ENCODE results near the gene PAMR1. TPM values are rescaled to one million over a fixed set of nuclear protein-coding genes. Genes with fewer than 3 reads are reported as not detected.

PAMR1 gene
- total RNA-seq, 1 experiment from 2014 or later: 17.9 TPM

DNA sequence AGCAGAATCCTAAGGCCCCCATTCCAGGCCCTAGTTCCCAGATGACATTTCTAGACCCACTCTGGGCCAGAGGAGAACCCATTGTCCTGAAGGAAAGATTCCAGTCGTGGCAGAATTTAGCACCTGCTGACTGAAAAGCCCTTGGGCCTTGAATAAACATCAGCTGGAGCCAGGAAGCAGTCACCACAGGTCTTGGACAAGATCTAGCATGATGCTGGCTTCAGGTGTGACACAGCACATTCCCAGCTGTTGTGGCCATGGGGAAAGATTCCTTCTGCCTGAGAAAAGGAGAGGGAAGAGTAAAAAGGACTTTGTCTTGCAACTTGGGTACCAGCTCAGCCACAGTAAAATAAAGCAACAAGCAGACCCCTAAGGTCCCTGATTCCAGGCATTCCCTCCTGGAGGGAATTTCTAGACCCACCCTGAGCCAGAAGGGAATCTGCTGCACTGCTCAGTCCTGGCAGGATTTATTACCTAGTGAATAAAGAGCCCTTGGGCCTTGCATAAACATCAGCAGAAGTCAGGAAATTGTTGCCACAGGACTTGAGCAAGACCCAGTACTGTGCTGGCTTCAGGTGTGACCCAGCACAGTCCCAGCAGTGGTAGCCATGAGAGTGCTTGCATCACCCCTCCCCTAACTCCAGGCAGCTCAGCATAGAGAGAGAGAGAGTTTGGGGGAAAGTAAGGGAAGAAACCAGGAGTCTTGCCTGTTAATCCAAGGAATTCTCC lies 42.5 kb upstream of the PAMR1 start:
- H3K4me1 Mint-ChIP-seq (ENCODE audit: low read depth, unreplicated experiment): no peaks in the 10 kb centered on the region
- TF ChIP-seq, protein P1, sequence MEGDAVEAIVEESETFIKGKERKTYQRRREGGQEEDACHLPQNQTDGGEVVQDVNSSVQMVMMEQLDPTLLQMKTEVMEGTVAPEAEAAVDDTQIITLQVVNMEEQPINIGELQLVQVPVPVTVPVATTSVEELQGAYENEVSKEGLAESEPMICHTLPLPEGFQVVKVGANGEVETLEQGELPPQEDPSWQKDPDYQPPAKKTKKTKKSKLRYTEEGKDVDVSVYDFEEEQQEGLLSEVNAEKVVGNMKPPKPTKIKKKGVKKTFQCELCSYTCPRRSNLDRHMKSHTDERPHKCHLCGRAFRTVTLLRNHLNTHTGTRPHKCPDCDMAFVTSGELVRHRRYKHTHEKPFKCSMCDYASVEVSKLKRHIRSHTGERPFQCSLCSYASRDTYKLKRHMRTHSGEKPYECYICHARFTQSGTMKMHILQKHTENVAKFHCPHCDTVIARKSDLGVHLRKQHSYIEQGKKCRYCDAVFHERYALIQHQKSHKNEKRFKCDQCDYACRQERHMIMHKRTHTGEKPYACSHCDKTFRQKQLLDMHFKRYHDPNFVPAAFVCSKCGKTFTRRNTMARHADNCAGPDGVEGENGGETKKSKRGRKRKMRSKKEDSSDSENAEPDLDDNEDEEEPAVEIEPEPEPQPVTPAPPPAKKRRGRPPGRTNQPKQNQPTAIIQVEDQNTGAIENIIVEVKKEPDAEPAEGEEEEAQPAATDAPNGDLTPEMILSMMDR (IDR thresholded peaks at IDR 0.05; ENCODE audit: insufficient read depth in 1 of 2, low read depth in 1 of 2, low read length in 1 of 2, severe bottlenecking in 1 of 2, unreplicated experiment in 1 of 2): no peak
- peaks cover 22% of the 10 kb centered on the region for H3K9me3 Mint-ChIP-seq (ENCODE audit: unreplicated experiment)
- no peaks in the 10 kb centered on the region for H3K4me1 ChIP-seq
- no peak overlapping the region for H3K4me3 Mint-ChIP-seq (ENCODE audit: unreplicated experiment)
- ChIA-PET CTCF (no interaction called here), POLR2A (no interaction called here)
- no peaks in the 10 kb centered on the region for H3K36me3 Mint-ChIP-seq (ENCODE audit: insufficient read depth, unreplicated experiment)
- DNase-seq: peak; percentile 15 to 51
- no peaks in the 10 kb centered on the region for H3K9me3 ChIP-seq
- H3K27me3 ChIP-seq (replicated peaks; ENCODE audit: control insufficient read depth, insufficient read depth, low read length): no peaks in the 10 kb centered on the region
- H3K36me3 ChIP-seq (ENCODE audit: control insufficient read depth, insufficient read depth, low read length): no peaks in the 10 kb centered on the region
- intact Hi-C loops (cut with micrococcal nuclease; ENCODE audit: unreplicated experiment): no loop called here
- peaks cover 5% of the 10 kb centered on the region for H3K27me3 Mint-ChIP-seq (ENCODE audit: insufficient read depth, unreplicated experiment)
- no peak overlapping the region for H3K4me3 ChIP-seq (ENCODE audit: low read depth, low read length)
- H3K27ac Mint-ChIP-seq (ENCODE audit: unreplicated experiment): no peak overlapping the region
- no TSS peak for BruUV-seq (replicated peaks)

DNA sequence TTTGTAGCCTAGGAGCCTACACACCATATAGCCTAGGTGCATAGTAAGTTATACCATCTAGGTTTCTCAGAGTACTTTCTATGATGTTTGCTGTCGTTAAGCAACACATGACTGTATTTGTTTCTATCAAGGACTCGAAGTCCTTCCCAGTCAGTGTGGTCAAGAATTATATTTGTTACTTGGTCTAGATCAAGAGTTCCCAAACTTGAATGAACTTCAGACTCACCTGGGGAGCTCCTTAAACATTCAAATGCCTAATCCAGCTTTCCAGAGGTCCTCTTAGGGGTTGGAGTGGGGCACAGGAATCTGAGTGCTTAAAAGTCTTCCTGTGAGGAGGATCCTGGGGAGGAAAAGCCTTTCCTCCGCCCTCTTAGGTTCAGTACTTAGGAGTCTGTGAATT lies 41.5 kb upstream of the PAMR1 start:
- TF ChIP-seq, protein P1 (IDR thresholded peaks at IDR 0.05; ENCODE audit: insufficient read depth in 1 of 2, low read depth in 1 of 2, low read length in 1 of 2, severe bottlenecking in 1 of 2, unreplicated experiment in 1 of 2): no peak
- H3K4me3 ChIP-seq (ENCODE audit: low read depth, low read length): no peak overlapping the region
- H3K27me3 Mint-ChIP-seq (ENCODE audit: insufficient read depth, unreplicated experiment): peaks cover 5% of the 10 kb centered on the region
- intact Hi-C loops (cut with micrococcal nuclease; ENCODE audit: unreplicated experiment): no loop called here
- no peaks in the 10 kb centered on the region for H3K36me3 Mint-ChIP-seq (ENCODE audit: insufficient read depth, unreplicated experiment)
- no peak for DNase-seq
- H3K4me1 ChIP-seq: no peaks in the 10 kb centered on the region
- no peak overlapping the region for H3K4me3 Mint-ChIP-seq (ENCODE audit: unreplicated experiment)
- BruUV-seq (replicated peaks): no TSS peak
- H3K9me3 ChIP-seq: no peaks in the 10 kb centered on the region
- peaks cover 22% of the 10 kb centered on the region for H3K9me3 Mint-ChIP-seq (ENCODE audit: unreplicated experiment)
- POLR2A ChIA-PET: no interaction called here
- H3K4me1 Mint-ChIP-seq (ENCODE audit: low read depth, unreplicated experiment): no peaks in the 10 kb centered on the region
- H3K27me3 ChIP-seq (replicated peaks; ENCODE audit: control insufficient read depth, insufficient read depth, low read length): no peaks in the 10 kb centered on the region
- no peak overlapping the region for H3K27ac Mint-ChIP-seq (ENCODE audit: unreplicated experiment)
- no peaks in the 10 kb centered on the region for H3K36me3 ChIP-seq (ENCODE audit: control insufficient read depth, insufficient read depth, low read length)
- CTCF ChIA-PET: no interaction called here

DNA sequence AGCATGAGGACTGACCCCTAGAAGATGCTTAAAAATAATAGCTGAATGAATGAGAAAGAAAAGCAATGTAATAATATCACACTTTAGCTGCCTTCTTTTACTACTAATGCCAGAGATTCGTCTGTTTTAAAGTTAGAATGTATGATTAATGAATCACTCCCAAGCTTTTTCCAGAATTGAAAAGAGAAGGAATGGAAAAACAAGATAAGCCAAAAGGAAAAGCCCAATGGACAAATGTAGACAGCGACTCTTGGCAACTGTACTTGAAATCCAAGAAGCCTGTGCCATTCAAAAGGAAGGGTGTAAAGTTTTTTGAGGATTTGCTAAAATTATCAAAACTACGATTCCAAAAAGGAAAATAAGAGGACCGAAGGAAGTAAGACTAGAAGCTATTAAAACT lies 40.8 kb upstream of the PAMR1 start:
- no peaks in the 10 kb centered on the region for H3K36me3 Mint-ChIP-seq (ENCODE audit: insufficient read depth, unreplicated experiment)
- no peak for DNase-seq
- POLR2A ChIA-PET: no interaction called here
- H3K9me3 ChIP-seq: no peaks in the 10 kb centered on the region
- H3K4me3 ChIP-seq (ENCODE audit: low read depth, low read length): no peak overlapping the region
- no peak overlapping the region for H3K27ac Mint-ChIP-seq (ENCODE audit: unreplicated experiment)
- no peaks in the 10 kb centered on the region for H3K36me3 ChIP-seq (ENCODE audit: control insufficient read depth, insufficient read depth, low read length)
- H3K27me3 ChIP-seq (replicated peaks; ENCODE audit: control insufficient read depth, insufficient read depth, low read length): no peaks in the 10 kb centered on the region
- H3K9me3 Mint-ChIP-seq (ENCODE audit: unreplicated experiment): peaks cover 22% of the 10 kb centered on the region
- no peak overlapping the region for H3K4me3 Mint-ChIP-seq (ENCODE audit: unreplicated experiment)
- BruUV-seq (replicated peaks): no TSS peak
- TF ChIP-seq, protein P1 (IDR thresholded peaks at IDR 0.05; ENCODE audit: insufficient read depth in 1 of 2, low read depth in 1 of 2, low read length in 1 of 2, severe bottlenecking in 1 of 2, unreplicated experiment in 1 of 2): no peak
- CTCF ChIA-PET: no interaction called here
- H3K4me1 ChIP-seq: no peaks in the 10 kb centered on the region
- H3K27me3 Mint-ChIP-seq (ENCODE audit: insufficient read depth, unreplicated experiment): peaks cover 5% of the 10 kb centered on the region
- intact Hi-C loops (cut with micrococcal nuclease; ENCODE audit: unreplicated experiment): no loop called here
- H3K4me1 Mint-ChIP-seq (ENCODE audit: low read depth, unreplicated experiment): no peaks in the 10 kb centered on the region

Data from Caco-2 (cell line).